Hematopoietic multipotent progenitor cell treated with erythropoietin and hydrocortisone succinate and interleukin-3 and kit ligand, for 8 days (in vitro differentiated cells): ENCODE measurements around the gene MGA.

Experiments
- DNase-seq: peaks from one replicate; pipeline ENCODE4 v3.0.0-alpha.2; 2015

The MGA gene

DNA sequence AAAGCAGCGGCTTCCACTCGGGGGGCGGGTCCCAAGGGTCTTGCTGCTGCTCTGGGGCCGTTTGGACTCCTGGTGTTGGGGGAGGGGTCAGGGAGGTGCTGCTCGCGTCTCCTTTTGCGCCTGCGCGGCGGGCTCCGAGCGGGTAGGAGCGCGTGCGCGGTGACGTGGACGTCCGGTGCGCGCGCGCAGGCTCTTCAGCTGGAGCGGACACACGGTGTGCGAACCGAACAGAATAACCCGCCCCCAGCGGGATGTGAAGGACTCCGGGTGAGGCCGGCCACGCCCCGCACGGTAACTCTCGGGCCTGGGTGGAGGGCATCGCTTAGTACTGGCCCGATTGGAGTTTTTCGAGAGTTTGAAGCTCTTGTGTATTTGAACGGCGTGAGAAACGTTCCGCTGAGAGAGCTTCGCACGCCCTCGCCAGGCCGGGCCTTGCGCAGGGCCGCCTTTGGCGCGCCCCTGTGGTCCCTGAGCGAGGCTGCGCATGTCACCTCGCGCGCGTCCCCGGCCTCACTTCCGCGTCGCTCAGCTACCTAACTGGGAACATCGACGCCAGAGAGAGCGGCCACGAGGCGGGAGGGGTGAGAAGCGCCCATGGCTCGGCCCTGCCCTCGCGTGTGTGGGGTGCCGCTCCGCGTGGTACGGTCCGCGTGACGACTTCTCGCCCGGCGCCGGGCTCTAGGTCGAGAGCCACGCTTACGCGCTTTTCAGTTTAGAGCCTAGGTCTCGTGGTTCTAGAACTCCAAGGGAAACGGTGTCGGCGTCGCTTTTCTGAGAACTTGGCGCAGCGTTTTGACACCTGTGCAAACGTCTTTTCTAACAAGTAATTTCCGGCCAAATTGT, at the start of gene MGA:
MGA (plus strand) TSS at position 171 of the 843 bp plus-strand sequence.
- DNase-seq = peak; percentile 93

DNA sequence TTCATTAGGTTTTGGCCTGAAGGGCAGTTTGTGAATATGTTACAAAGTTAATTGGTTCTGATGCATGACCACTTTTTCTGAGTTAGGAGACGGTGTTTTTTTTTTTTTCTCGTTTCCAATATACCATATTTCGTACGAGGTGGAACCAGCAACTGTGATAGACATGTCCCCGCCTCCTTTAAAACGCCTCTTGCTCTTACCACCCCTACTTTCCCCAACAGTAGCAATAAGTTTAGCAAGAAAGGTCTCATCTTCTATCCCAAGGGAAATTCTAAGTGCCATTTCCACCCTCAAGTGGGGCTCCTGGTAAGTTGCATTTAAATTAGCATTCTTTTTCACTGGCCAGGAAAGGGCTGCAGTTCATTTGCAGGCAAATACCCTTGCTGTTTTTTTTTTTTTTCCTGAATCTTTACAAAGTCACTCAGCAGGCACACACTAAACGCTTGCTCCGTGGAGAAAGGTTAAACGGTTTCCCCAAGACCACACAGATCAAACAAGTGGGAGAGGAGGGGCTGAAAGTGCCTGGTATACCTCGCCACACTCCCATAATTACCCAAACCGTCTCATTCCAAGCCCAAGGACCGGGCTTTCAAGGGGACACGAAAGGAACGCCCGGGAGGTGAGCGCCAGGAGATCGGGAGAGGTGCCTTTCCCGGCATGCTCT, 39.5 kb upstream of the MGA start:
- DNase-seq = no peak

DNA sequence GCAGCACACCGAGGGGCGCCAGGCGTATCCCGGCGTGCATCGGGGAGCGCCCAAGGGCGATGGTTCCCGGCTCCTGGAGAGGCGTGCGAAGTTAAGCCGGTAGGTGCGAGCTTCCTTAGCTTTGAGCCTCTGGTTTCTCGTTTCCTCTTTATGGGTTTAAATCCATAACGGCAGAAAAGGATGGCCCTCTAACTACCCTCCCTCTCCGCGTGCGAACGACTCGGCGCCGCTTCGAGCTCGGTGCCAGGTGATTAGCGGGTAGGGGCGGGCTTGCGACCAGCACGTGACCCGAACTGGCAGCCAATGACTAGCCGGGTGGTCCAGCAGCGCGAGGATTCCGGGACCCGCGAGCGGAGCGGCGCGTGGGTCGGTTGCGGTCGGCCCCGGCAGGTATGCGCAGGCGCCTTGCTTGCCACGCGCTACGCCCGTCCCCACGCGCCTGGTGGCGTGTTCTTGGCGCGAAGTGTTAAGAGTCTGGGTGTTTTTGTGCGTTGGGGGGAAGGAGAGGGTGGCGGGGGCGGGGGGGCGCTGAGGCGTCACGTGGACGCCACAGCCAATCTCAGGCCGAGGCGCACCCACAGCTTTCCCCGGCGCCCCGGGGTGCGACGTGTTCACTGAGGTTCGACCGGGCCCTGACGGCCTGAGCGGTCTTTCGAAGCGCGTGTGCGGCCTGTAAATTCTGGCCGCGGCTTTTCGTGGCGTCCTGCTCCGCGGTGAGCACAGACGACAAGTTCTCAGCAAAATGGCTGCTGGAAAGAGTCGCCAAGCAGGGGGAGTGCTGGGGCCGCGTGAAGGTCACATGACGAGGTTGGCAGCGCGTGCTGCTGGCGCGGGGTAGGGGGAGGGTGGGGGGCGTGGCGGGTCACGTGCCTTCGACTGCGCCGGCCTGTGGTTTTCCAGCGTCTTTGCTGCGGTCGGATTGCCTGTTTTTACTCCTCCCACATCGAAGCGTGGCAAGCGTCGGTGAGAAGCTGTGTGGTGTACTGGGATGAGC, 38.7 kb upstream of the MGA start:
- DNase-seq = peak; percentile 77

DNA sequence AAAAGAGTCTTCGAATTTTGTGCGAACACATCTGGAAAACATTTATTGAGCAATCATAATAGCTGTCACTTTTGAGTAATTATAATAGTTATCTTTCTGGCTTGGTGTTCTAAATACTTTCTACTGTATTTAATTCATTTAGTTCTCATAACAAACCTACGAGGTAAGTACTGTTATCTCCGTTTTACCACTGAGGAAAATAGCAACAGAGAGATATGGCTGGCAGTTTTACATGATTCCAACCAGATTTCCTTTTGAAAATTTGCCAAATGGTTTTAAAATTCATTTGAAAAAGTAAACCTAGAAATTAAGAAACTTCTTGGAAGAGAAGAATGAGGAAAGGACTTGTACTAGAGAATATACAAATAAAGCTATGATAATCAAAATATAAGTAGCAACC, 37.3 kb upstream of the MGA start:
- DNase-seq = no peak

DNA sequence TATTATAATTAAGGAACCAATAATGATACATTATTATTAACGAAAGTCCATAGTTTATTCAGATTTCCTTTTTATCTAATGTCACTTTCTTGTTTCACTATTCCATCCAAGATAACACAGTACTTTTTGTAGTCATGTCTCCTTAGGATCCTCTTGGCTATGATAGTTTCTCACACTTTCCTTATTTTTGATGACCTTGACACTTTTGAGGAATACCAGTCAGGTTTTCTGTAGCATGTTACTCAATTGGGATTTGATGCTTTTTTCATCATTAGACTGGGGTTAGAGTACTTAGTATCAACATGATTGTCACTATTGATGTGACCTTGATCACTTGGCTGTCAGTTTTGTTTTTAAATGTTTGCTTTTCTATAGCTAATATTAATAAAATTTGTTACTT, 33.0 kb upstream of the MGA start:
- DNase-seq = no peak

DNA sequence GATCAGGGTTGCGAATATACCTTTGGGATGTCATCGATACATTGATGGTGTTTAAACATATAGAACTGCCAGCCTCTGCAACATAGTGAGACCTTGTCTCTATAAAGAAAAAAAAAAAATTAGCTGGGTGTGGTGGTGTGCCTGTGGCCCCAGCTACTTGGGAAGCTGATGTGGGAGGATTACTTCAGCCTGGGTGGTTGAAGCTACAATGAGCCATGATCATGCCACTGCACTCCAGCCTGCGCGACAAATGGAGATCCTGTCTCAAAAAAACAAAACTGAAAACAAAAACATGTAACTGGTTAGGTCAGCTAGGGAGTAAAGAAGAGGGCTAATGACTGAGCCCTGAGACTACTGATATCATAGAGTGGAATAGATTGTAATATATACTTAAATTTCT, 30.7 kb upstream of the MGA start:
- DNase-seq = peak; percentile 29

DNA sequence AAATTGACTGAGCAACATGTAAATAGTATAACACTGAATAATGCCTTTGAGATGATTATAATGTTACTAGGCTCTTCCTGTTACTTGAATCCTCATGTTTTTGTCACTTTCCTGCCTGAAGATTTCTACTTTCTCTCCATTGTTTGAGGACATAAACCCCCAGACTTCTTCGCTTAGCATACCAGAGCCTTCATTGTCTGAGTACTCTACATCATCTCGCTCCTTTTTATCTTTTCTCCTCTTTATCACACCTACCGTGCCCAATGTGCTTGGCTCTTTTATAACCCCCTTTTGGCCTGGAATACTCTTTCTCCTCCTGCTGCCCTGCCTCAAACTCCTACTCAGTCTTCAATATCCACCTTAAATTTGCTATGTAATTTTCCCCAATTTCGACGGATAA, 30.3 kb upstream of the MGA start:
- DNase-seq = no peak

DNA sequence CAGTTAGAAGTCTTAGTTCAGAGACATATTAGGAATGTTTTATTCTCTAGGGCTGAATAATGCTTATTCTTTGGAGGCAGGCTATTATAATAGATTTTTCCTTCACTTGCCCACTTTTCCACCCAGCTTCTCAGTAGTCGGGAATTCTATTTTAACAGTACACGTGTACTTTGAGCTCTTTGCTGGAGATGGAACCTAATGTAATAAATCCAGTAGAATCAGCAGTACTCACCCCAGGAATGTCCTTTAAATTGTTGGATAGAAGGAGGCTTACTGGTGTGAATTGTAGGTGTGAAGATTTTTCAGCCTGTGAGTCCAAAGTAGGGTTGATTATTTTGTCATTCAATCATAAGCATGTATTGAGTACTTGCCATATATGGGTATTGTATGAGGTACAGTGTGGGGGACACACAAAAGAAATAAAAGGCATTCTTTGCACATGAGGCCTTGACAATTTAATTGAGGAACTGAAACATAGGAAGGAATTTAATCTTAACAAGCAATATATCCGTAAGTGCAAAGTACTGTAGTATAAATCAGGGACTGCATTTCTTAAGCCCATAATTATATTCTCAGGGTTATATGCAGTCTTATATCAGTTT, 29.5 kb upstream of the MGA start:
- no peak for DNase-seq

DNA sequence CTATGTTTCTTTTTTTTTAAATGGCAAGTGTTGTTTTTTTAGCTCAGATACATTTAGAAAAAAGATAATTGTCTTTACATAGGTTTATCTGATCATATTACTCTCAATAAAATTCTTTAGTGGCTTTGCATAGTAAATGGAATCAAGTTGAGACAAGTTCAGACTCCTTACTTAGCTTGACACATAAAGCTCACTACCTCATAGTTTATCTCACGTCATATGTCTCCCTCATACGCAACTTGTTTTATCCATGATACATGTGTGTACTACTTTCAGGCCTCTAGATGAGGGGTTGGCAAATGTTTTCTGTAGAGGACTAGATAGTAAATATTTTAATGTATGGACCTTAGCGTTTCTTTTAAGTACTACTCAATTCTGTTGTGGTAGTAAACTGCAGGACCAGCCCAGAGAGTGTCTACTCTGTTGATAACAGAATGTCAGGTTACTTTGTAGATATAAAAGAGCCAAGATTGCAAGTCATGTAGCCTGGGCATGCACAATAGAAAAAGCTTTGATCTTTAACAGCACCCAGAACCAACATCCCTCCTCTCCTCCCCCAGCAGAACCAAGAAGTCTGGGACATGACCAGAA, 28.2 kb upstream of the MGA start:
- DNase-seq = peak; percentile 66

DNA sequence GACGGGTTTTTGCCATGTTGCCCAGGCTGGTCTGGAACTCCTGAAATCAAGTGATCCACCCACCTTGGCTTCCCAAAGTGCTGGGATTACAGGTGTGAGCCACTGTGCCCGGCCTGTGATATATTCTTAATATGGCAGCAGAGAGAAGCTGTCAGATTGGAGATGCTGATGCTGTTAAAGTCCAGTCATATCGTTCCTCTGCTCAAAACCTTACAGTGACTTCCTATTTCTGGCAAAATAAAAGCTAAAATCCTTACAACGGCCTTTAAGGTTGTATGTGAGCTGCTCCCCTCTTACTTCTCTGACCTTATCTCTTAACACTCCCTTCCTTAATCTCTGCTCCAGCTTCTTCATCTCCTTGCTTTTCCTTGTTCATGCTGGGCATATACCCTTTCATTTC, 26.6 kb upstream of the MGA start:
- DNase-seq = no peak

DNA sequence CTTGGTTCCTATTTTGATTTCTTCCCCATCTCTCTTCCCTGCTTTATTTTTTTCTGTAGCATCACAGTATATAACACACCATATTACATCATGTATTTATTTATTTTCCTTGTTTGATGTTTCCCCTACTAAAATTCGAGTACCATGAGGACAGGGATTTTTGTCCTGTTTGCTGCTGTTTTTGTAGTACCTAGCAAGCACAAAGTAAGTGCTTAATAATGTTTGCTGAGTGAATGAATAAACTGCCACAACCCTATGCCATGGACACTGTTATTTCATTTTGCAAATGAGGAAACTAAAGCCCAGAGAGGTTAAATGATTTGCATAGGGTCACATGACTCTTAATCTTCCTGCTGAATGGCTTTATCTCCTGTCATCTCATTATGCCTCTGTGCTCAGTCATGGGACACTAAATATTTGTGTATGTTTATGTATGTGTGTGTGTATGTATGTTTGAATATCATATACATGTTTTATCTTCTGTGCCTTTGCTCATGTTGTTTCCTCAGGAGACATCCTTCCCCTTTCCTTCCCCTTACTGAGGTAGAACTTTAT, 26.1 kb upstream of the MGA start:
- peak; percentile 16 for DNase-seq

DNA sequence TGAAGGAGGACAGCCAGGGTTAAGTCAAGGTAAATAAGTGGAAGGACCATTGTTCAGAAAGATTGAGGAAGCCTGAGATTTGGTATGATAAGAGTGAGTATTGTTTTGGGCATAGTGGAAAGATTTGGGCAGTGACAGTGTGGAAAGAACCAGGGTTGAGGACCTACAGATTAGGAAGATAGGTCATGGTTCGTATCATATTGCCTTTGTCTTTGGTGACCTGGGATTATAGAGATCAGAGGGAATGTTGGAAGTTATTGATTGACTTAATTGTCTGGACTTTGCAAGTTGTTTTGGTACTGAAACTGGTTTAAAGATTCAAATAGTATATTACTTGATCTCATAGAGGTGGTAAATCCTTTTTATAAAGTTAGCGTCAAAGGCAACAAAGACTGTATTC, 23.1 kb upstream of the MGA start:
- DNase-seq = no peak

DNA sequence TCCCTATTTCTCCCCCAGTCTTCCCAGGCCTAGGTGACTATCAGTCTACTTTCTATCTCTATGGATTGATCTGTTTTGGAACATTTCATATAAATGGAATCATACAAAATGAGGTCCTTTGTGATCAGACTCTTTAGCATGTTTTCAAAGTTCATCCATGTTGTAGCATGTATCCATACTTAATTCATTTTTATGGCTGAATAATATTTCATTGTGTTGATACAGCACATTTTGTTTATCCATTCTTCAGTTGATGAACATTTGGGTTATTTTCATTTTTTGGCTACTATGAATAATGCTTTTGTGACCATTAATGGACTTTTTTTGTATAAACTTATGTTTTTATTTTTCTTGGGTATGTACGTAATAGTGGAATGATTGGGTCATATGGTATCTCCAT, 19.2 kb upstream of the MGA start:
- no peak for DNase-seq

DNA sequence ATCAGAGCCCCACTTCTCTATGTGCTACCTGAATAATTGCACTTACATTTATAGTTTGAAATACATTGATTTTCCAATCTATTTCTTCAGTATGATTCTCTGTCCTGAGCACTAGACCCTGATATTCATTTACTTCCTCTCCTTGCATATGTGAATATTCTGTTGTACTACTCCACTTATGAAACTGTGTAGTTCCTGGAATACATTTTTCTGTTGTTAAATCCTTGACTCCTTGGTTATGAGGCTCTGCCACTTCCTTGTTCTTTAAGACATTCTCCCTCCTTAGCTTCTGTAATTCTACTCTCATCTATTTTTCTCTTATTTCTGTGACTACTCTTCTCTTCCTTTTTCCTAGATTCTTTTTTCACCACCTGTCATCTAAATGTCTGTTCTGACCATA, 12.9 kb upstream of the MGA start:
- no peak for DNase-seq

DNA sequence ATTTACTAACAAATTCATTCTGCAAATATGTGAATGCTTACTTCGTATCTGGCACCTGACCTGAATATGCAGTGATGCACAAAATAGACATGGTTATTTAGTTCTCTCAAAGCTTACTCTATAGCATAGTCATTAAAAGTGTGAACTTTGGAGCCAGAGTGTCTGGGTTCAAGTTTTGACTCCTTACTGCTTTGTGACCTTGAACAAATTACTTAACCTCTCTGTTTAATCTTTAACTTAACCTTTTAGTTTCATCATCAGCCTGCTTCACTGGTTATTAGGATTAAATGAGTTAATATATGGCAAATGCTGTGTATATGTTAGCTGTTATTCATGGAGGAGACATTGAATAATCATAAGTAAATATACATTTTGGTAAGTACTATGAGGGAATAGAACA, 12.1 kb upstream of the MGA start:
- DNase-seq = no peak

DNA sequence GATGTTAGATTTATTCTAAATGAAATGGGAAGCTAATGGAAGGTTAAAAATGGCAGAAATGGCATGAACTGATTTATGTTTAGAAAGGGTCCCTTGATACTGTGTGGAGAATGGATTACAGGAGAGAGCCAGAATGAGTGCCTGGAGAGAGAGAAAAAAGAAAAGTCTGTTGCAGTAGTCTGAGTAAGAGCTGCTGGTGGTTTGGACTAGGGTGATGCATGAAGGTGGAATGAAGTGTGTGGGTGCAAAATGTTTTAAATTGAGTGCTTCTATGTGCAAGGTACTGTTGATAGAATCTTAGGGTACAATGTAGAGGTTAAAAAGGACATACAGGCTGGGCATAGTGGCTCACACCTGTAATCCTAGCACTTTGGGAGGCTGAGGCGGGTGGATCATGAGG, 11.4 kb upstream of the MGA start:
- no peak for DNase-seq

DNA sequence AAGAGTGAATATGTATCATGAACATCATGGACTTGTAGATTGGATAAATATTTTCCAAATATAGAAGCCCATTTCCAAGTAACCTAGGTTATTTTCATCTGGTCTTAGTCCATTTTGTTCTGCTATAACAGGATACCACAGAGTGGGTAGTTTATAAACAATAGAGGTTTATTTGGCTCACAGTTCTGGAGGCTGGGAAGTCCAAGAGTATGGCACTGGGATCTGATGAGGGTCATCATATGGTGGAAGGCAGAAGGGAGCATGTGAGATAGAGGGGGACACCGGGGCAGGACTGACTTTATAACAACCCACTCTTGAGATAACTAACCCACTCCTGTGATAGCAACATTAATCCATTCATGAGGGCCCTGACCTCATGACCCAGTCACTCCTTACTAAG, 9.4 kb upstream of the MGA start:
- no peak for DNase-seq

DNA sequence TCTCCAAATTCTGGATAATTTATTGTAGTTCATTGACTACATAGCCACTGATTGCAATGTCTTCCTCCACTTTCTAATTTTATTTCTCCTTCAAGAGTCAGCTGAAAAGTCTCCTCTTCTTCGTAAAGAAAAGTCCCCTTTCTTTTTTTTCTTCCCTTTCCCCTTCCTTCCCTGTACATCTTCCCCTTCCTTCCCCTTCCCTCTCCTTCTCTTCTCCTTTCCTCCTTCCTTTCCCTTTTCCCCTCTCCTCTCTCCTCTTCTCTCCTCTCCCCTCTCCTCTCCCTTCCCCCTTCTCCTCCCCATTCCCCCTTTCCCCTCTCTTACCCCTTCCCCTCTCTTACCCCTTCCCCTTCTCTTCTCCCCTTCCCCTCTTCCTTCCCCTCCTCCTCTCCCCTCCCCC, 8.8 kb upstream of the MGA start:
- DNase-seq = no peak

DNA sequence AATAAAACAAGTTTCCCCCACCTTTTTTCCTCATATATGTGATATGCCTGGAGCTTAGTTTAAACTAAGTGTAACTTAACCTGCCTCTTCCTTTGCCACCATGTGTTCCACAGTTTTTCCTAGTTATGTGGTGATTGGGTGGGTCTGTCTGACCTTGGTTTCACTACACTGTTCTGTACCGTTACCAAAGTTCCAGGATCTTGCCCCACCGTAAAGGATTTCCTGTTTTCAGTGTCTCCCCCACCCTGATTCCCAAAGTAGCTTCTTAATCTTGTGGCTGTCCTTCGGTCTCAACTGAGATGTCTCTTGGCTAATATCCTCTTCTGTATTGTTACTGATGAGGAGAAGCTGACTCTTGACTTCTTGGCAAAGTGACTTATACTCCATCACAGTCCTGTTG, 6.4 kb upstream of the MGA start:
- no peak for DNase-seq

DNA sequence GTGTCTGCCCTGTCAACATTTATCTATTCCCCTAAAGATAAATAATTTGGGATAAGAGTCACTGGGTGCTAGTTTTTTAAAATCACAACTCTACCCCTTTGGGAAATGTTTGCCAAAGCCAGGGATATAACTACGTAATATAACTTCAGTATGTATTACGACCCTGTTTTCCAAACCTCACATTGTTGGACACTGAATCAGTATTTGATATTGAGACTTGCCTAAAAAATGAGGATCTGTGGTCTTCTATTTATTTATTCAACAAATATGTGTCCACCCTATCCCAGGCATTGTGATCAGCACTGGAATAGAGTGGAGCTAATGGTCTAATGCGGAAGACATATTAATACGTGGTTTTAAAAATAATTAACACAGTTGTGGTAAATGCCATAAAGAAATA, 4.5 kb upstream of the MGA start:
- DNase-seq = no peak

DNA sequence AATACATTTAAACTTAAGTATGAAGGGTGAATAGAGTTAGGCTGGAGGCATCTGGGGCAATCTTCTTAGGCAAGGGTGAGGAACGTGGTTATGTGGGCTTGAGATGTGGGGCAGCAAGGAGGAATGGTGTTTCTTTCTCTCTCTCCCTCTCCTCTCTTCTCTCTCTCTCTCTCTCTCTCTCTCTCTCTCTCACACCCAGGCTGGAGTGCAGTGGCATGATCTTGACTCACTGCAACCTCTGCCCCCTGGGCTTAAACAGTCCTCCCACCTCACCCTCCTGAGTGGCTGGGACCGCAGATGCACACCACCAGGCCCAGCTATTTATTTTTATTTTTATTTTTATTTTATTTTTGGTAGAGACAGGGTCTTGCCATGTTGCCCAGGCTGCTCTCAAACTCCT, 4.0 kb upstream of the MGA start:
- no peak for DNase-seq

DNA sequence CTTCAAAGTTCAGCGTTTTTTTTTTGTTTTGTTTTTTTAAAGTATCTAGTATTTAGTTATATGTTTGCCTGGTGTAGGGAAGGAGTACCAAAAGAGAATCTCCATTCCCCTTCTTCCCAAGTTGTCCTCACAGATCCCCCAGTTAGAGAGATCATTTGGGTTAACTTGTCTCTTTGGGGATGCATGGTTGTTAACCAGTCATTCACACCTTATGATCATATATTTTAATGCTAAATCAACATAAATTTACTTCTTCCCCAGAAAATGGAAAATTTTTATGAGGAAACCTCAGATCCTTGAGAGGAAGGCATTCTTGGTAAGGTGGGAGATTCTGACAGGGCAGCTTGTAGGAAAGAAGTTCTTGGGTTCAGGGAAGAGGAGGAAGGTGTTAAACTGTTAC, 1.5 kb upstream of the MGA start:
- DNase-seq = no peak
